Activated CD8-positive, alpha-beta memory T cell treated with anti-CD3 and anti-CD28 coated beads, Interleukin-2, amount 50 U/mL, for 24 hours (primary cell): ENCODE data around the gene CEP85L.

Source experiments
- DNase-seq: peaks from one replicate; pipeline ENCODE4 v3.0.0-alpha.2; 2020; ENCODE audit errors: extremely low read depth

The CEP85L gene

GRCh38 chr6:118542184-118542952, 109.0 kb downstream of the CEP85L start:
- DNase-seq, result no peak

GRCh38 chr6:118537574-118537973, 113.8 kb downstream of the CEP85L start:
- no peak for DNase-seq

DNA sequence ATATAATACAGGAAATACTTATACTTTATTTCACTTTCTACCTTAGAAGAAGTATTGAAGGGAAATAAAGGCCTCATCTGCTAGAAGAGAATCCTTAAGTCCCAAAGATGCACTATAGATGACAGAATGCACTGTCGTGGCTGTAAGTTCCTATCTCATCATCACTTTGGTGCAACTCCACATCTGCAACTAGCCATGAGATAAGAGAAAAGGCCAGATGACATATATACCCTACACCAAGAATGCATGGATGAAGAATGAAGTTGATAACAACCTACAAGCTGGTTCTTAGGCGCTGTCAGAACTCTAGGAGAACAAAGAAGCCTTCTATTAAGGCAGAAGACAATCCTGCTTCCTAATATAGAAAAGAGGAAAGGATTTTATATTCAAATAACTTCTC, 114.9 kb downstream of the CEP85L start:
- no peak for DNase-seq

DNA sequence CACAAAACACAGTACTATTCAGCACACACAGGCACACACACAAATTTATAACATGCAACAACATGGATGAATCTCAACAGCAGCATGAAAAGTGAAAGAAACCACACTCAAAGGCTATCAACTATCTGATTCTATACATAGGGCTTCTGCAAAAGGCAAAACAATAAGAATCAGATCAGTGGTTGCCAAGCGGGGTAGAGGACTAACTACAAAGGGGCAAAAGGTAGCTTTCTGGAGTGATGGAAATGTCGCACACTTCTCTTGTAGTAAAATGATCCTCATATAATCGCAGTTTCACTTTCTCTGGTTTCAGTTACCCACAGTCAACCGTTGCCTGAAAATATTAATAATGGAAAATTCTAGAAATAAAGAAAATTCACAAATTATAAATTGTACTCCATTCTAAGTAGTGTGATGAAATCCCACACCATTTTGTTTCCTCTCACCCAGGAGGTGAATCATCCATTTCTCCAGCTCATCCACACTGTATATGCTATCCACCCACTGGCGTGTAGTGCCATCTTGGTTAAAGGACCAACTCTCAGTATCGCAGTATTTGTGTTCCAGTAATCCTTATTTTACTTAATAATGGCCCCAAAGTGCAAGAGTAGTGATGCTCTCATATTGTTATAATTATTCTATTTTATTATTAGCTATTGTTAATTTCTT, 116.1 kb downstream of the CEP85L start:
- no peak for DNase-seq

- DNase-seq, result no peak
Measured at GRCh38 chr6:118530942-118531341, 120.4 kb downstream of the CEP85L start.

GRCh38 chr6:118529756-118530155, 121.6 kb downstream of the CEP85L start:
- DNase-seq, result no peak

- no peak for DNase-seq
Measured at GRCh38 chr6:118528129-118528528, 123.3 kb downstream of the CEP85L start.

- no peak for DNase-seq
Measured at GRCh38 chr6:118525913-118526780, 125.2 kb downstream of the CEP85L start.

DNA sequence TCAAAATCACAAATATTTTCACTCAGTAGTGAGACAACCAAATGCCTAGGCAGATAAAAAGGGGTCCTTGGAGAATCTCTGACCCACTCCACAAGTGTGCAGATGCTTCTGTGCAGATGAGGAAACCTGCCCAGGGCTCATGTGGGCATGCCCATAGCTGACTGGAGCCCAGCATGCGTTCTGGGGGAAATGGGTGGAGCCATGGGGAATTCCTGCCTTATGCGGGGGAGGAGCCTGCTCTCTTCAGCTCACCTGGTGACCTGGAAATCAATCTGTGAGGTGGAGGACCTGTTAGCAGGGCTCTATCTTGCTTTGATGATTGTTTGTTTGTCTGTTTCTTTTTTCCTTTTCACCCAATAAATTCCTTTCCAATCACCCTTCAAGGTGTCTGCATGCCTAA, 126.7 kb downstream of the CEP85L start:
- no peak for DNase-seq

GRCh38 chr6:118523216-118523615, 128.2 kb downstream of the CEP85L start:
- no peak for DNase-seq

- DNase-seq, result no peak
Measured at GRCh38 chr6:118522422-118522821, 129.0 kb downstream of the CEP85L start.

DNA sequence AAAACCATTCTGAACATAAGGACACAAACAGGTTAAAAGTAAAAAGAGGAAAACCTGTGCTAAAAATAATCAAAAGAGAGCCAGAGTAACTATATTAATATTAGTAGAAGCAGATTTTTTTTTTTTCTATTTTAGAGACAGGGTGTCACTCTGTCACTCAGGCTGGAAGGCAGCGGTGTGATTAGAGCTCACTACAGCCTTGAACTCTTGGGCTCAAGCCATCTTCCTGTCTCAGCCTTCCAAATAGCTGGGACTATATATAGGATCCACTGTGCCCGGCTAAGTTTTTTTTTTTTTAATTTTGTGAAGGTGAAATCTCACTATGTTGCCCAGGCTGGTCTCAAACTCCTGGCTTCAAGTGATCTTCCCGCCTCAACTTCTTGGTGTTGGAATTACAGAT, 136.7 kb downstream of the CEP85L start:
- no peak for DNase-seq

- no peak for DNase-seq
Measured at GRCh38 chr6:118511930-118512715, 139.3 kb downstream of the CEP85L start.

GRCh38 chr6:118509009-118509617, 142.3 kb downstream of the CEP85L start:
- DNase-seq, result no peak

- DNase-seq, result no peak
Measured at GRCh38 chr6:118507636-118508035, 143.8 kb downstream of the CEP85L start.

DNA sequence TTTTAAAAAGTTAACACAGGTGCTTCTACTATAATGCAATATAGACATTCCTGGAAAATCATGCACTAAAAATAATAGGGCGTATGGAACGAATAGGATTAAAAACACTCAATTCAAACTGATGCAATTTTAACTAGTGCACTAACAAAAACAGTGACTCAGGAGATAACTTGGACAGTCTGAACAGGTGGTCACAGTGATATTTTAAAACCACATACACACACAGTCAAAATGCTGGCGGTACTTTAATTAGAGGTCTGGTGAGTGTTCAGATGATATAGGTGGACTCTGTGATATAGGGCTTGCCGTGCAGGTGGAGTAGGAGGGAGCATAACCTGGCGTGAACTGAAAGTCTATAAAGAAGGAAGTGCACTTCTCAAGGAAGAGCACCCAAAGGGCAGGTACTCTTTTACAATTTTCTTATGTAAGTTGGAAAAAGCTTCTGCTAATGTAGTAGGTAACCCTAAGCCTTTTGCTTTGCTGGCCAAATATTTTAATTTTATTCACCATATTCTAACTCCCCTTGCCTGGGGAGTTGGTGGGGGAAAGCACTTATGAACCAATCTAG, 145.2 kb downstream of the CEP85L start:
- no peak for DNase-seq

DNA sequence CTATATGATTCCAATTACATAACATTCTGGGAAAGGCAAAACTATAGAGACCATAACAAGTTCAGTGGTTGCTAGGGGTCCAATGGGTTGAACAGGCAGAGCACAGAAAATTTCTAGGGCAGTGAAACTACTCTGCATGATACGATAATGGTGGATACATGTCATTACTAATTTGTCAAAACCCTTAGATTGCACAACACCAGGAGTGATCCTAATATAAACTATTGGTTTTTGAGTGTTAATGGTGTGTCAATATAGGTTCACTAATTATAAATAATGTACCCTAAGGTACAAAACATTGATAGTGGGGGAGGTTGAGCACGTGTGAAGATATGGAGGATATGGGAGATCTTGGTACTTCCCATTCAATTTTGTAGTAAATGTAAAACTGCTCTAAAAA, 145.7 kb downstream of the CEP85L start:
- DNase-seq, result no peak

DNA sequence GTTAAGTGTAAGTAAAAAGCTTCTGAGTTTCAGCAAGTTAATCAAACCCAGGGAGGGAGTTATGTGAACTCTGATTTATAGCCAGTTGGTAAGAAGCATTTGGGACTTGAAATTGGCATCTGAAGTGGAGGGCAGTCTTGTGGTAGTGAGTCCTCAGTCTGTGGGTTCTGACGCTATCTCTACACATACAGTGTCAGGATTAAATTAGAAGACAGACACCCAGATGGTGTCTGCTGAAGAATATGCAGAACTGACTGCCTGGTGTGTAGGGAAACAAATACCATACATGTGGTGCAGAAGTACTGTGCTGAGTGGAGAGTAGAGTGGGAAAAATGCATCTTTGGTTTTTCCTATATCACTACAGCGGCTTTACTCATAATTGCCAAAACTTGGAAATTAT, 146.8 kb downstream of the CEP85L start:
- no peak for DNase-seq

GRCh38 chr6:118502169-118502568, 149.2 kb downstream of the CEP85L start:
- DNase-seq, result no peak

DNA sequence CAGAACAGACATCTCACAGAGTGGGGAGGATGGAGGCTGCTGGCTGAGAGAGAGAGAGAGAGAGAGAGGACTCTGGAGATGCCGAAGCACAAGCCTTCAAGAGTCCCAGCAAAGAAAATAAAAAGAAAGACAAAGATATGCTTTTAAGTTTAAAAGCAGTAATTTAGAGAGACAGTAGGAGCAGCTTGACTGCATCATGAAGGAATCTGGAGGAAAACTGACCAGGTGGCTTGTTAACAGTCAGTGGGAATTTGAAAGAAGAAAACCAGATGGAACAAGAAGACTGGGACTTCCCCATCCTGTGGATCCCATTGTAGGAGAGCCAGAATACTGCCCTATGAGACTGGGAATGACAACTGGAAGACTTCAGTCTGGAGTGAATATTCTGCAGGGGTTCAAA, 149.6 kb downstream of the CEP85L start:
- DNase-seq, result no peak

- no peak for DNase-seq
Measured at GRCh38 chr6:118501099-118501498, 150.3 kb downstream of the CEP85L start.
